Activated CD8-positive, alpha-beta memory T cell treated with anti-CD3 and anti-CD28 coated beads, Interleukin-2, amount 10 ng/mL, durations not matched to agents 7 days and 5 days (primary cell): Measurements from ENCODE around the gene AKR1B15. TPM values are rescaled to one million over a fixed set of nuclear protein-coding genes. Genes with fewer than 3 reads are reported as not detected.
"Not testable (repeated sequence)": the region's sequence is repeated elsewhere in the genome, so short reads cannot be mapped to it uniquely, and the experiment has no call there.

Experiments
- ATAC-seq: fragments of 150-1000 bp; cut with Tn5 transposase; one replicate; pipeline ENCODE4 v1.10.0; 2021; ENCODE audit warnings: moderate library complexity
- CTCF ChIA-PET: fragments of 350-600 bp; sonication (Branson Sonifier 250); formaldehyde crosslinking; loops from one replicate; lab custom pipeline; 2021; ENCODE audit warnings: antibody characterized with exemption; lab: Charles Lee
- DNase-seq: peaks from one replicate; pipeline ENCODE4 v3.0.0-alpha.2; 2020
- H3K27ac Mint-ChIP-seq: one replicate; pipeline ENCODE4 v1.8.0; 2021; ENCODE audit warnings: mild to moderate bottlenecking, mixed read lengths
- H3K27me3 Mint-ChIP-seq: one replicate; pipeline ENCODE4 v1.8.0; 2021; ENCODE audit warnings: mixed read lengths
- H3K36me3 Mint-ChIP-seq: one replicate; pipeline ENCODE4 v1.8.0; 2021; ENCODE audit warnings: mild to moderate bottlenecking, mixed read lengths
- H3K4me1 Mint-ChIP-seq: one replicate; pipeline ENCODE4 v1.8.0; 2021; ENCODE audit warnings: mixed read lengths
- H3K4me3 Mint-ChIP-seq: one replicate; pipeline ENCODE4 v1.8.0; 2021; ENCODE audit warnings: mild to moderate bottlenecking, moderate library complexity, mixed read lengths
- H3K9me3 Mint-ChIP-seq: one replicate; pipeline ENCODE4 v1.8.0; 2022; ENCODE audit warnings: low read depth, mixed read lengths
- total RNA-seq, 2 experiments: library from RNA; stranded (reverse); gene quantifications; one replicate each; pipeline ENCODE4 v1.2.3, GENCODE V29; 2021

Gene AKR1B15
- total RNA-seq, 2 experiments from 2014 or later, result not detected

GRCh38 chr7:134552105-134552504 lies 3.2 kb downstream of the AKR1B15 start:
- Mint-ChIP-seq H3K27me3 (peaks cover 28% of the 10 kb centered on the region), H3K4me3 (no peak overlapping the region), H3K9me3 (no peaks in the 10 kb centered on the region), H3K4me1 (peaks cover 9% of the 10 kb centered on the region), H3K36me3 (no peaks in the 10 kb centered on the region), H3K27ac (no peak overlapping the region)
- DNase-seq (no peak), ATAC-seq (no peak)
- CTCF ChIA-PET, result no interaction called here

- no peak overlapping the region for H3K4me3 Mint-ChIP-seq
- H3K9me3 Mint-ChIP-seq, result no peaks in the 10 kb centered on the region
- DNase-seq (no peak), ATAC-seq (no peak)
- H3K36me3 Mint-ChIP-seq, result no peaks in the 10 kb centered on the region
- no peak overlapping the region for H3K27ac Mint-ChIP-seq
- no peaks in the 10 kb centered on the region for H3K4me1 Mint-ChIP-seq
- peaks cover 23% of the 10 kb centered on the region for H3K27me3 Mint-ChIP-seq
- CTCF ChIA-PET, result interaction anchor here (1.1 to 1.7 kb wide), 3 partner anchors 39 to 121 kb away, joined by 4 to 6 read pairs (median 5); no protein-coding TSS in a partner anchor
Measured at GRCh38 chr7:134553976-134554375, 5.1 kb downstream of the AKR1B15 start.

GRCh38 chr7:134554417-134554966 lies 5.6 kb downstream of the AKR1B15 start:
- H3K27ac Mint-ChIP-seq, result no peak overlapping the region

GRCh38 chr7:134557391-134557790 lies 8.5 kb downstream of the AKR1B15 start:
- Mint-ChIP-seq H3K27me3 (peaks cover 6% of the 10 kb centered on the region), H3K4me3 (no peak overlapping the region), H3K27ac (no peak overlapping the region), H3K36me3 (no peaks in the 10 kb centered on the region), H3K9me3 (no peaks in the 10 kb centered on the region), H3K4me1 (peaks cover 2% of the 10 kb centered on the region)
- DNase-seq (no peak), ATAC-seq (no peak)
- CTCF ChIA-PET, result interaction anchor here (1.3 kb wide), 1 partner anchor 125 kb away, joined by 3 read pairs; no protein-coding TSS in a partner anchor

More at GRCh38 chr7:134554417-134554966, 5.6 kb downstream of the AKR1B15 start:
- Mint-ChIP-seq H3K36me3 (no peaks in the 10 kb centered on the region), H3K4me3 (no peak overlapping the region), H3K27me3 (peaks cover 19% of the 10 kb centered on the region), H3K9me3 (no peaks in the 10 kb centered on the region), H3K4me1 (no peaks in the 10 kb centered on the region)
- CTCF ChIA-PET, result interaction anchor here (1.1 to 1.7 kb wide), 3 partner anchors 40 to 121 kb away, joined by 4 to 6 read pairs (median 5); no protein-coding TSS in a partner anchor
- ATAC-seq, result no peak
- no peak for DNase-seq

GRCh38 chr7:134558370-134558769 lies 9.5 kb downstream of the AKR1B15 start:
- H3K27me3 Mint-ChIP-seq, result peaks cover 6% of the 10 kb centered on the region
- CTCF ChIA-PET, result no interaction called here
- H3K9me3 Mint-ChIP-seq, result no peaks in the 10 kb centered on the region
- DNase-seq (no peak), ATAC-seq (no peak)
- H3K4me3 Mint-ChIP-seq, result no peak overlapping the region
- H3K4me1 Mint-ChIP-seq, result peaks cover 2% of the 10 kb centered on the region
- H3K27ac Mint-ChIP-seq, result no peak overlapping the region
- H3K36me3 Mint-ChIP-seq, result no peaks in the 10 kb centered on the region

GRCh38 chr7:134561616-134562015 lies 12.7 kb downstream of the AKR1B15 start:
- not testable (repeated sequence) for H3K9me3 Mint-ChIP-seq, H3K27me3 Mint-ChIP-seq, H3K4me1 Mint-ChIP-seq, H3K36me3 Mint-ChIP-seq, ATAC-seq, H3K27ac Mint-ChIP-seq, DNase-seq, H3K4me3 Mint-ChIP-seq
- CTCF ChIA-PET, result interaction anchor here (1.3 kb wide), 1 partner anchor 14 kb away, joined by 3 read pairs; no protein-coding TSS in a partner anchor

- H3K4me1 Mint-ChIP-seq, result peaks cover 2% of the 10 kb centered on the region
- no peak for DNase-seq
- H3K27ac Mint-ChIP-seq, result no peak overlapping the region
- ATAC-seq, result peak; percentile 23
- H3K4me3 Mint-ChIP-seq, result no peak overlapping the region
- H3K36me3 Mint-ChIP-seq, result no peaks in the 10 kb centered on the region
- H3K27me3 Mint-ChIP-seq, result peaks cover 6% of the 10 kb centered on the region
- CTCF ChIA-PET, result interaction anchor here (1.3 kb wide), 1 partner anchor 14 kb away, joined by 3 read pairs; no protein-coding TSS in a partner anchor
- no peaks in the 10 kb centered on the region for H3K9me3 Mint-ChIP-seq
Measured at GRCh38 chr7:134562136-134562535, 13.2 kb downstream of the AKR1B15 start.

- CTCF ChIA-PET, H3K36me3 Mint-ChIP-seq, H3K4me3 Mint-ChIP-seq, H3K27me3 Mint-ChIP-seq, H3K4me1 Mint-ChIP-seq, H3K27ac Mint-ChIP-seq, ATAC-seq, DNase-seq, H3K9me3 Mint-ChIP-seq: not testable (repeated sequence)
Measured at GRCh38 chr7:134563398-134563749, 14.5 kb downstream of the AKR1B15 start.

- CTCF ChIA-PET, result no interaction called here
- peaks cover 6% of the 10 kb centered on the region for H3K27me3 Mint-ChIP-seq
- H3K4me3 Mint-ChIP-seq, result no peak overlapping the region
- no peaks in the 10 kb centered on the region for H3K9me3 Mint-ChIP-seq
- H3K36me3 Mint-ChIP-seq, result no peaks in the 10 kb centered on the region
- no peak overlapping the region for H3K27ac Mint-ChIP-seq
- ATAC-seq (no peak), DNase-seq (no peak)
- peaks cover 2% of the 10 kb centered on the region for H3K4me1 Mint-ChIP-seq
Measured at GRCh38 chr7:134565643-134566136, 16.8 kb downstream of the AKR1B15 start.

- no peak overlapping the region for H3K27ac Mint-ChIP-seq
- CTCF ChIA-PET, result interaction anchor here (1.1 kb wide), 1 partner anchor 20 kb away, joined by 3 read pairs; no protein-coding TSS in a partner anchor
- no peak overlapping the region for H3K4me3 Mint-ChIP-seq
- DNase-seq (no peak), ATAC-seq (no peak)
- H3K4me1 Mint-ChIP-seq, result peaks cover under 1% of the 10 kb centered on the region
- peaks cover 7% of the 10 kb centered on the region for H3K27me3 Mint-ChIP-seq
- H3K36me3 Mint-ChIP-seq, result no peaks in the 10 kb centered on the region
- H3K9me3 Mint-ChIP-seq, result no peaks in the 10 kb centered on the region
Measured at GRCh38 chr7:134567368-134567767, 18.5 kb downstream of the AKR1B15 start.

- H3K9me3 Mint-ChIP-seq, ATAC-seq, CTCF ChIA-PET, H3K27ac Mint-ChIP-seq, H3K36me3 Mint-ChIP-seq, DNase-seq, H3K4me3 Mint-ChIP-seq, H3K4me1 Mint-ChIP-seq: not testable (repeated sequence)
- peaks cover 14% of the 10 kb centered on the region for H3K27me3 Mint-ChIP-seq
Measured at GRCh38 chr7:134569962-134570361, 21.1 kb downstream of the AKR1B15 start.

- ATAC-seq (no peak), DNase-seq (no peak)
- CTCF ChIA-PET, result no interaction called here
- no peak overlapping the region for H3K27ac Mint-ChIP-seq
- H3K4me1 Mint-ChIP-seq, result no peaks in the 10 kb centered on the region
- H3K36me3 Mint-ChIP-seq, result no peaks in the 10 kb centered on the region
- H3K27me3 Mint-ChIP-seq, result peaks cover 14% of the 10 kb centered on the region
- H3K9me3 Mint-ChIP-seq, result no peaks in the 10 kb centered on the region
- H3K4me3 Mint-ChIP-seq, result no peak overlapping the region
Measured at GRCh38 chr7:134571101-134571500, 22.2 kb downstream of the AKR1B15 start.

- CTCF ChIA-PET, result no interaction called here
- no peak overlapping the region for H3K4me3 Mint-ChIP-seq
- H3K27ac Mint-ChIP-seq, result no peak overlapping the region
- no peaks in the 10 kb centered on the region for H3K4me1 Mint-ChIP-seq
- no peaks in the 10 kb centered on the region for H3K9me3 Mint-ChIP-seq
- DNase-seq (no peak), ATAC-seq (no peak)
- H3K36me3 Mint-ChIP-seq, result no peaks in the 10 kb centered on the region
- H3K27me3 Mint-ChIP-seq, result peaks cover 14% of the 10 kb centered on the region
Measured at GRCh38 chr7:134571746-134572461, 23.0 kb downstream of the AKR1B15 start.

GRCh38 chr7:134574322-134574721 lies 25.4 kb downstream of the AKR1B15 start:
- Mint-ChIP-seq H3K4me3 (no peak overlapping the region), H3K4me1 (peaks cover 3% of the 10 kb centered on the region), H3K27ac (no peak overlapping the region), H3K36me3 (no peaks in the 10 kb centered on the region), H3K27me3 (peaks cover 20% of the 10 kb centered on the region), H3K9me3 (no peaks in the 10 kb centered on the region)
- CTCF ChIA-PET, result no interaction called here
- ATAC-seq, result no peak
- no peak for DNase-seq
